Inferior parietal cortex (tissue), 1 donor: ENCODE results near the gene SPTA1.

Experiments
- DNase-seq: peaks from one replicate; pipeline ENCODE4 v3.0.0-alpha.2; 2016; ENCODE audit errors: extremely low spot score

Gene SPTA1

GRCh38 chr1:158685085-158685484, 1.4 kb downstream of the SPTA1 start:
- DNase-seq, result no peak

- DNase-seq, result no peak
Observed at GRCh38 chr1:158681606-158682005, 4.9 kb downstream of the SPTA1 start.

DNA sequence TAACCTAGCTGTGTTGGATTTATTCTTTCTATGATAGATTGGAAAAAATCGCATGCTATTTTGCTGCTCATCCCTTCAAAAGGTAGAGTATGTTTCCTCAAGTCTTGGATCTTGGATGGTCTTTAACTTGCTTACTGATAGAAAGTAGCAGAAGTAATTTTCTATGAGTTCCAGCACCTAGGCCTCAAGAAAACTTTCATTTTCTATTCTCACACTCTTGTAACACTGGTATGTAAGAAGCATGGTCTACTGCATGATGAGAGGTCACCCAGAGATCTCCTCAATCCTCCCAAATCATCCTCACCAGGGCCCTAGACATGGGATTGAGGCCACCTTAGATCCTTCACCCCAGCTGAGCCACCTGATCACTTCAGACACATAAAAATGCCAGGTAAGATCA, 7.2 kb downstream of the SPTA1 start:
- no peak for DNase-seq

DNA sequence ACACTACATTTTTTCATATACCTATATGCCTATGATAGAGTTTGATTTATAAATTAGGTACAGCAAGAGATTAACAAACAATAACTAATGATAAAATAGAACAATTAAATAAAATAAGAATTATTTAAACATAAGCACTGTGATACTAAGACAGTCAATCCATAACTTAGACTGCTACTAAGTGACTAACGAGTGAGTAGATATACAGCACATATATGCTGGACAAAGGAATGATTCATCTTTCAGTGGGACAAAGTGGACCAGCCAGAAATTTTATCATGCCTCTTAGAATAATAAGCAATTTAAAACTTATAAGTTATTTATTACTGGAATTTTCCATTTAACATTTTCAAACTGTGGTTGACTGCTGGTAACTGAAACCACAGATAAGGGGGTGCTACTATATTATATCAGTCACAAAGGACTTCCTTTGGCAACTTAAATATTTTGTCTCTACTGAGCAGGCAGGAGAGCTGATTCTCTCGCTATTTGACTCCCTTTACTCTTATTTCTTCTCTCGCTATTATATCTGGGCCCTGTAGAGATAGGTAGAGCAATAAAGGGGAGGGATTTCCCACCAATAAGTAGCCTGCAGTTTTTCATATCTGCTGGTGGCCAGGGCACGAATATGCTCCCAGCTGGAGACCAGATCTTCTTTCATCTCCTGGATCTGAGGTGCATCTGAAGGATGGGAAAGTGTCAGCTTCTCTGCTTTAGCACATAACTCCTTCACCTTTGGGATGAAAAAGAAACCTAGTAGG, 10.8 kb downstream of the SPTA1 start:
- DNase-seq, result no peak

GRCh38 chr1:158674302-158674701, 12.2 kb downstream of the SPTA1 start:
- no peak for DNase-seq

GRCh38 chr1:158666037-158666436, 20.5 kb downstream of the SPTA1 start:
- DNase-seq, result no peak

DNA sequence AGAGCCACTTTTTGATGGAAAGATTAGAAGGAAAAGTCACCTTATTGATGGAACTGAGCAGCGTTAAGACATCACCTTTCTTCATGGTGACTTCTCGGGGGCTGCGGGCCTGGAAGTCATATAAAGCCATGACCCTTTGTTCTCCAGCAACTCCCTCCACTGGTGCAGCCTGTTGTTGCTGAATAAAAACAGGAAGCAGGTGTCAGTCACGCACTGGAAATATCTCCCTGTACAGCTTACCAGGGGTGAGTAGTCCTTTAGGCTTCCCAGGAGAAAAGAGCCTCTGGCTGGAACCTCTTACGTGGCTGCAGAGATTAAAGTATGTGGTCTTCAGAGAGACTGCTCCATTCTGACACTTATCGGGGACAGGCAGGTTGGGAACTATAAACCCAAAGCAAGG, 31.9 kb downstream of the SPTA1 start:
- DNase-seq, result no peak

DNA sequence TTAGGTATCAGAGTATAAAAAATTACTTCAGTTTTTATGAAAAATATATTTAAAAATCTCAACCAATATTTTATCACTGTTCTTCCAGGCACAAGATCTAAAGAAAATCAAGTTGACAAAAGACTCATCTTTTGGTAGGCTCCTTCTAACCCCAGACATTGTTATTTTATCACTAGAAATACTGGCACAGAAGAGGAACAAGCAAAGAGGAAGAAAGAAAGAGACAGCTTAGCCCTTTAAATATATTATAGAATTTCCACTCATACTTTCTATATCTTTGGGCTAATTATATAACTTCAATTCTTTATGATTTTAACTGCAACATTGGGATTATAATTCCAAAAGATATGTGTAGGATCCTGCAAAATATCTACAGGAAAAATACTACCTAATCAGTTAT, 32.4 kb downstream of the SPTA1 start:
- DNase-seq, result no peak

- DNase-seq, result no peak
Observed at GRCh38 chr1:158652721-158653334, 33.7 kb downstream of the SPTA1 start.

- DNase-seq, result no peak
Observed at GRCh38 chr1:158649052-158649451, 37.5 kb downstream of the SPTA1 start.

DNA sequence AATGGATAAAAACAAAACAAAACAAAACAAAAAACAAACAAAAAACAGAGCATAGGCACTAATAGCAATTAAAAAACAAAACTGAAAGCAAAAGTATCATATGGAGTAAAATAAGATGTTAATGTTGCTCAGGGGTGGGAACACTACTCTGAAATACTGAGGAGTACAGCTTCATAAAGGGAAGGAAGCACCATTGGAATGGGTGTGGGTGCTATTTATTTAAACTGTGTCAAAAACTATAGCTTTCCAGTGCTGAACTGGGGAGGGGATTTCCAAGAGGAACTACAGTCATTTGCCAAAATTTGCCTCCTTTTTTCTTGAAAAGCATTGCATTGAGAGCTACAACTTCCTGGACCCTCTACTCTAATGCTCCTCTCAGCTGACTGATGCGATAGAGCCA, 40.0 kb downstream of the SPTA1 start:
- no peak for DNase-seq

- no peak for DNase-seq
Observed at GRCh38 chr1:158644449-158644848, 42.1 kb downstream of the SPTA1 start.

DNA sequence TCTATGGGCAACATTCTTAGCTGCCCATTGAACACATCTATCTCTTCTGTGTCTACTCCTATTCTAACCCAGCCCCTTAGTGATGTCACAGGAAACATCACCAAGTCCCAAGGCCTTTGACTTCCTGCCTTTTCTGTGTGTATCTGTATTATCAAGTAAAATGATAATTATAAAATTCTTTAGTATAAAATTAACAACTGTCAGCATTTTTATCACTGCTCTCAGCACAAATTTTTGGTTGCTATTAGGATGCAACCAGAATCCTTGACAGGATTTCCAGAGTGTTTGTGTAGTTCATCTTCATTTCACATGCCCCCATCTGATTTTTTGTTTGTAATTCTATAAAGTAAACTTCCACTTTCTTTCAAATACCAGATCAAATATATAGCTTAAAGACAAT, 47.6 kb downstream of the SPTA1 start:
- no peak for DNase-seq

- DNase-seq, result no peak
Observed at GRCh38 chr1:158638146-158638545, 48.4 kb downstream of the SPTA1 start.

DNA sequence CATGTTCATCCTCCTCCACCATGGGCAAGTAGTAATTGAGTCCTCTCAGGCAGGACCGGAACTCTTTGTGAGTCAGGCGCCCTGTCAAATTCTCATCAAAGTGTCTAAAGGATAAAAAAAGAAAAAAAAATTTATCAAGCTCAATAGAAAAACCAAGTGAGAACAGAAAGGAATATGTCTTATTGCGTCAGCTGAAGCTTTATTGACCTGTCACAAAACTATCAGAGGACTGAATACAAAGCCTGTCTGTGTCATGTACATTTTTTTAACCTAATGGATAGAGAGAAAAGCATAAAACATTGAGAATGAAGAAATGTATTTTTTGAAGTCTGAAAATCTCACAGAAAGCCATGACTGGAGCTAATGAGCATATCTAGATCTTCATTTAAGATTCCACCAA, 72.8 kb downstream of the SPTA1 start:
- DNase-seq, result no peak

GRCh38 chr1:158611916-158612315, 74.6 kb downstream of the SPTA1 start:
- no peak for DNase-seq

DNA sequence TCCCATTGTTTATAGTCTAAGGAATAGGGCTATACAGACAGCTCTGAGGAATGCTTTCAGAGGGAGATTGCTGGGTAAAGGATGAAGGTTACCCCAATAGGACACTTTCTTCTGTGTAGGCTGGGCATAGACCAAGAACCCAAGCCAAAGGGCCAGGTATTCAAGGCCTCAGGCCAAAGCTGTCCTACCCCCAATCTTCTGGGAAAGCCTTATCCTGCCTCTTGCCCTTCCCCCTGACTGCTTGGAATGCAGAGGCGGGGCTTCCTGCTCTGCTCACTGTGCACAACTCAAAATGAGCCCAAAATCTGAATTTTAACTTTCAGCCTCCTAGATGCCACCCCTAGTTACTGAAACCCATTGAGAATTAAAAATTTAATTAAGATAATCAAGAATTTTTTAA, 79.2 kb downstream of the SPTA1 start:
- DNase-seq, result no peak

DNA sequence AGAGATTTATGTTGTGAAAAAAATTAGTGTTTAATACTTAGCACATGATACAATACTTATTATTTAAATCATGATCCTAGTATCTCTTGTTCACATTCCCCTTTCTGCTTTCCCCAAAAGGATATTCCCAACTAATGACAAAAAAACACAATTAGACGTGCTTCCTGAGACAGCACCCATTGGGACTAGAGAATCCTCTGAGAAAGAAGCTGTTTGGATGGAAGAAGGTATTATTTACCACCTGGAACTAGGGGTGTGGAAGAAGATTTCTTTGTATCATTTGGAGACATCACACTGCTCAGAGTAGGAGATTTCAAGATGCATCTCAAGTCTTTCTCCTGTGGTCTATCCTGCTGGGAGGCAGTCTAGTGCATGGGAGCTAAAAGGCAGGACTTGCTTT, 81.5 kb downstream of the SPTA1 start, which contains the start of gene OR10Z1:
Gene OR10Z1 (plus strand): TSS at position 301 of the 400 bp plus-strand sequence. CDS start 1,171 bp downstream, outside the sequence.
- no peak for DNase-seq

GRCh38 chr1:158600735-158601134, 85.8 kb downstream of the SPTA1 start:
- no peak for DNase-seq

- DNase-seq, result no peak
Observed at GRCh38 chr1:158586942-158587341, 99.6 kb downstream of the SPTA1 start.

- DNase-seq, result no peak
Observed at GRCh38 chr1:158583962-158584361, 102.6 kb downstream of the SPTA1 start.

DNA sequence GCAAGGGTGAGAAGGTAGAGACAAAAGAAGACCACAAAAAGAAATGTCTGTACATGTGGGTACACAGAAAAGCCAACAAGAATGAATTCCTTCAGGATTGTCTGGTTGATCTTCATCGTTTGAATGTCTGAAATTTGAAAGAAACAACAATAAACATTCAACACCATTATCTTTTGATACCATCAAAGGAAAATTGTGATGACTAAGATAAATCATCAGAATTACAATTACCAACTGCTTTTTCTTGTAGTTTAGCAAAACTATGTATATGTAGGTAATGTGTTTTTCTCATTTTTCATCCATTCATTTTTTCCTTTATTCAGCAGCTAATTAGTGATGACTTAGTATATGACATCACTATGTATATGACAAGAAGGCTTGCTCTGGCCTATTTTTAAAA, 106.8 kb downstream of the SPTA1 start, which contains the start of gene OR10X1:
Gene OR10X1 (minus strand): TSS at position 167 of the 400 bp plus-strand sequence. CDS start 0 bp downstream, at position 167.
- DNase-seq, result no peak

- DNase-seq, result no peak
Observed at GRCh38 chr1:158577561-158577960, 109.0 kb downstream of the SPTA1 start.
